GM23338 (cell line): Measurements from ENCODE around the gene ZNF492. TPM values are rescaled to one million over a fixed set of nuclear protein-coding genes. Genes with fewer than 3 reads are reported as not detected.

ENCODE experiments used
- ATAC-seq: fragments of 200-7000 bp; cut with Tn5 transposase; 3 replicates; pipeline ENCODE4 v1.9.1; 2020
- DNase-seq: peaks from one replicate; pipeline ENCODE4 v3.0.0-alpha.2; 2015; ENCODE audit warnings: low spot score
- H2AFZ ChIP-seq: fragments of 200-600 bp; sonication (generic); 2 replicates; pipeline ENCODE4 v1.8.0; 2016; ENCODE audit warnings: antibody characterized with exemption, mild to moderate bottlenecking, moderate library complexity
- H3F3A ChIP-seq: fragments of 200-600 bp; sonication (generic); replicated peaks from 2 replicates; pipeline ENCODE4 v1.8.0; 2017; ENCODE audit warnings: antibody characterized with exemption, mixed run types, low read depth
- H3K27ac ChIP-seq: fragments of 200-600 bp; sonication (generic); 2 replicates; pipeline ENCODE4 v1.6.1; 2016; ENCODE audit warnings: low read depth
- H3K27me3 ChIP-seq: fragments of 200-600 bp; sonication (generic); 2 replicates; pipeline ENCODE4 v1.8.0; 2016; ENCODE audit warnings: mild to moderate bottlenecking, mixed run types, moderate library complexity; ENCODE audit not compliant: insufficient read depth
- H3K36me3 ChIP-seq: fragments of 200-600 bp; sonication (generic); 2 replicates; pipeline ENCODE4 v1.8.0; 2016; ENCODE audit warnings: mild to moderate bottlenecking; ENCODE audit not compliant: insufficient read depth
- H3K4me1 ChIP-seq: fragments of 200-600 bp; sonication (generic); 2 replicates; pipeline ENCODE4 v1.8.0; 2016; ENCODE audit warnings: mild to moderate bottlenecking, moderate library complexity; ENCODE audit not compliant: insufficient read depth
- H3K4me2 ChIP-seq: fragments of 200-600 bp; sonication (generic); 2 replicates; pipeline ENCODE4 v1.7.1; 2017; ENCODE audit warnings: mixed run types
- H3K4me3 ChIP-seq: fragments of 200-600 bp; sonication (generic); 2 replicates; pipeline ENCODE4 v1.6.1; 2016; ENCODE audit warnings: mixed run types
- H3K79me2 ChIP-seq: fragments of 200-600 bp; sonication (generic); replicated peaks from 2 replicates; pipeline ENCODE4 v1.8.0; 2017; ENCODE audit warnings: mild to moderate bottlenecking; ENCODE audit not compliant: insufficient read depth
- H3K9me2 ChIP-seq: fragments of 200-600 bp; sonication (generic); 2 replicates; pipeline ENCODE4 v1.8.0; 2017; ENCODE audit not compliant: insufficient read depth
- H4K20me1 ChIP-seq: fragments of 200-600 bp; sonication (generic); replicated peaks from 2 replicates; pipeline ENCODE4 v1.8.0; 2017; ENCODE audit warnings: mild to moderate bottlenecking; ENCODE audit not compliant: insufficient read depth
- H3K27ac Mint-ChIP-seq: 2 replicates; pipeline ENCODE4 v1.8.0; 2020; ENCODE audit warnings: inconsistent platforms, mild to moderate bottlenecking, moderate library complexity, mixed read lengths
- H3K27me3 Mint-ChIP-seq: 3 replicates; pipeline ENCODE4 v1.8.0; 2022; ENCODE audit warnings: low read depth, mild to moderate bottlenecking, moderate library complexity, mixed read lengths, inconsistent platforms; ENCODE audit not compliant: insufficient read depth, poor library complexity
- H3K36me3 Mint-ChIP-seq: 3 replicates; pipeline ENCODE4 v1.8.0; 2021; ENCODE audit warnings: low read depth, mild to moderate bottlenecking, inconsistent platforms, moderate library complexity, mixed read lengths
- H3K4me1 Mint-ChIP-seq: 3 replicates; pipeline ENCODE4 v1.8.0; 2020; ENCODE audit warnings: mild to moderate bottlenecking, inconsistent platforms, mixed read lengths
- H3K4me3 Mint-ChIP-seq: 3 replicates; pipeline ENCODE4 v1.8.0; 2021; ENCODE audit warnings: moderate library complexity, mild to moderate bottlenecking, inconsistent platforms, mixed read lengths
- H3K9me3 Mint-ChIP-seq: 3 replicates; pipeline ENCODE4 v1.8.0; 2020; ENCODE audit warnings: moderate library complexity, mild to moderate bottlenecking, inconsistent platforms, mixed read lengths
- CREB1 ChIP-seq: fragments of 250-450 bp; sonication (Bioruptor Pico); IDR thresholded peaks from 2 replicates; pipeline ENCODE4 v1.5.0; 2020; ENCODE audit warnings: low read depth, mild to moderate bottlenecking, moderate library complexity
- CTCF ChIP-seq, 2 experiments: fragments of 200-600 bp in 1 of 2; sonication (generic) in 1 of 2; conservative IDR thresholded peaks; 2 replicates each; pipeline versions ENCODE4 v1.5.1 to v1.6.1; 2016 to 2017; ENCODE audit warnings: antibody characterized with exemption in 2 of 2, low read depth in 2 of 2, mild to moderate bottlenecking in 2 of 2, moderate library complexity in 1 of 2
- EZH2 ChIP-seq: fragments of 200-600 bp; sonication (generic); IDR thresholded peaks from one replicate; pipeline ENCODE4 v1.8.0; 2017; ENCODE audit warnings: antibody characterized with exemption, mild to moderate bottlenecking, low read depth; ENCODE audit not compliant: unreplicated experiment
- EZH2phosphoT487 ChIP-seq: fragments of 200-600 bp; sonication (generic); IDR thresholded peaks from one replicate; pipeline ENCODE4 v1.8.1; 2018; ENCODE audit warnings: antibody characterized with exemption; ENCODE audit not compliant: unreplicated experiment
- JUNB ChIP-seq: IDR thresholded peaks from one replicate; pipeline ENCODE4 v1.6.1; 2016; ENCODE audit warnings: antibody characterized with exemption; ENCODE audit not compliant: unreplicated experiment
- NANOG ChIP-seq: IDR thresholded peaks from 2 replicates; pipeline ENCODE4 v1.6.1; 2016; ENCODE audit warnings: antibody characterized with exemption, borderline replicate concordance
- POLR2AphosphoS5 ChIP-seq: IDR thresholded peaks from 2 replicates; pipeline ENCODE4 v1.6.1; 2016; ENCODE audit warnings: antibody characterized with exemption, low read depth
- STAT1 ChIP-seq: IDR thresholded peaks from one replicate; pipeline ENCODE4 v1.6.1; 2016; ENCODE audit warnings: antibody characterized with exemption; ENCODE audit not compliant: unreplicated experiment
- ZNF114 ChIP-seq: fragments of 250-450 bp; sonication (Bioruptor Pico); IDR thresholded peaks from 2 replicates; pipeline ENCODE4 v1.5.0; 2020; ENCODE audit warnings: mild to moderate bottlenecking, moderate library complexity
- ZNF331 ChIP-seq: fragments of 250-450 bp; sonication (Bioruptor Pico); IDR thresholded peaks from 2 replicates; pipeline ENCODE4 v1.5.0; 2020; ENCODE audit warnings: low read depth, mild to moderate bottlenecking, moderate library complexity
- ZNF462 ChIP-seq: fragments of 250-450 bp; sonication (Bioruptor Pico); IDR thresholded peaks from 2 replicates; pipeline ENCODE4 v1.5.0; 2020; ENCODE audit warnings: mild to moderate bottlenecking, moderate library complexity
- polyA plus RNA-seq: library from polyadenylated mRNA; unstranded; fragments of >200 nt; fragmentation: Nextera tagmentation; extraction: Ambion mirVana; gene quantifications from 2 replicates; pipeline ENCODE4 v1.2.1, GENCODE V29; 2016
- total RNA-seq: library from RNA; depleted of rRNA; stranded (reverse); fragments of >200 nt; shearing (Covaris generic); gene quantifications from 2 replicates; pipeline ENCODE4 v1.2.3, GENCODE V29; 2014
- TF ChIP-seq, protein P1 (sequence below): IDR thresholded peaks from one replicate; pipeline ENCODE4 v1.6.1; 2018; ENCODE audit warnings: antibody characterized with exemption; ENCODE audit not compliant: unreplicated experiment
- TF ChIP-seq, protein P2 (sequence below): IDR thresholded peaks from 2 replicates; pipeline ENCODE4 v1.6.1; 2016; ENCODE audit warnings: antibody characterized with exemption

The ZNF492 gene
- total and polyA plus RNA-seq, 2 experiments from 2014 or later: 0.21 to 0.26 TPM

GRCh38 chr19:22601906-22602630 lies 32.1 kb upstream of the ZNF492 start:
- peaks cover 54% of the 10 kb centered on the region for H3K36me3 Mint-ChIP-seq
- DNase-seq (no peak), ATAC-seq (no peak)
- H3K27ac Mint-ChIP-seq: no peak overlapping the region
- Histone ChIP-seq H4K20me1 (no peaks in the 10 kb centered on the region), H3K4me2 (no peak overlapping the region), H3K4me1 (no peaks in the 10 kb centered on the region), H3K4me3 (no peak overlapping the region), H3K79me2 (no peaks in the 10 kb centered on the region), H2AFZ (no peak overlapping the region), H3F3A (no peaks in the 10 kb centered on the region), H3K36me3 (no peaks in the 10 kb centered on the region), H3K27ac (no peak overlapping the region), H3K27me3 (no peaks in the 10 kb centered on the region), H3K9me2 (no peaks in the 10 kb centered on the region)
- no peak for TF ChIP-seq CREB1 (CRISPR knock-in tag)
- no peak for TF ChIP-seq STAT1
- TF ChIP-seq NANOG: no peak
- TF ChIP-seq ZNF331: no peak
- no peak for TF ChIP-seq EZH2
- TF ChIP-seq POLR2AphosphoS5: no peak
- TF ChIP-seq JUNB: no peak
- TF ChIP-seq ZNF462: no peak
- TF ChIP-seq CTCF (conservative IDR thresholded peaks at IDR 0.05; ENCODE audit: low read depth in 2 of 2): no peak
- no peak for TF ChIP-seq ZNF114
- TF ChIP-seq, protein P1, sequence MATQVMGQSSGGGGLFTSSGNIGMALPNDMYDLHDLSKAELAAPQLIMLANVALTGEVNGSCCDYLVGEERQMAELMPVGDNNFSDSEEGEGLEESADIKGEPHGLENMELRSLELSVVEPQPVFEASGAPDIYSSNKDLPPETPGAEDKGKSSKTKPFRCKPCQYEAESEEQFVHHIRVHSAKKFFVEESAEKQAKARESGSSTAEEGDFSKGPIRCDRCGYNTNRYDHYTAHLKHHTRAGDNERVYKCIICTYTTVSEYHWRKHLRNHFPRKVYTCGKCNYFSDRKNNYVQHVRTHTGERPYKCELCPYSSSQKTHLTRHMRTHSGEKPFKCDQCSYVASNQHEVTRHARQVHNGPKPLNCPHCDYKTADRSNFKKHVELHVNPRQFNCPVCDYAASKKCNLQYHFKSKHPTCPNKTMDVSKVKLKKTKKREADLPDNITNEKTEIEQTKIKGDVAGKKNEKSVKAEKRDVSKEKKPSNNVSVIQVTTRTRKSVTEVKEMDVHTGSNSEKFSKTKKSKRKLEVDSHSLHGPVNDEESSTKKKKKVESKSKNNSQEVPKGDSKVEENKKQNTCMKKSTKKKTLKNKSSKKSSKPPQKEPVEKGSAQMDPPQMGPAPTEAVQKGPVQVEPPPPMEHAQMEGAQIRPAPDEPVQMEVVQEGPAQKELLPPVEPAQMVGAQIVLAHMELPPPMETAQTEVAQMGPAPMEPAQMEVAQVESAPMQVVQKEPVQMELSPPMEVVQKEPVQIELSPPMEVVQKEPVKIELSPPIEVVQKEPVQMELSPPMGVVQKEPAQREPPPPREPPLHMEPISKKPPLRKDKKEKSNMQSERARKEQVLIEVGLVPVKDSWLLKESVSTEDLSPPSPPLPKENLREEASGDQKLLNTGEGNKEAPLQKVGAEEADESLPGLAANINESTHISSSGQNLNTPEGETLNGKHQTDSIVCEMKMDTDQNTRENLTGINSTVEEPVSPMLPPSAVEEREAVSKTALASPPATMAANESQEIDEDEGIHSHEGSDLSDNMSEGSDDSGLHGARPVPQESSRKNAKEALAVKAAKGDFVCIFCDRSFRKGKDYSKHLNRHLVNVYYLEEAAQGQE: no peak
- TF ChIP-seq, protein P2, sequence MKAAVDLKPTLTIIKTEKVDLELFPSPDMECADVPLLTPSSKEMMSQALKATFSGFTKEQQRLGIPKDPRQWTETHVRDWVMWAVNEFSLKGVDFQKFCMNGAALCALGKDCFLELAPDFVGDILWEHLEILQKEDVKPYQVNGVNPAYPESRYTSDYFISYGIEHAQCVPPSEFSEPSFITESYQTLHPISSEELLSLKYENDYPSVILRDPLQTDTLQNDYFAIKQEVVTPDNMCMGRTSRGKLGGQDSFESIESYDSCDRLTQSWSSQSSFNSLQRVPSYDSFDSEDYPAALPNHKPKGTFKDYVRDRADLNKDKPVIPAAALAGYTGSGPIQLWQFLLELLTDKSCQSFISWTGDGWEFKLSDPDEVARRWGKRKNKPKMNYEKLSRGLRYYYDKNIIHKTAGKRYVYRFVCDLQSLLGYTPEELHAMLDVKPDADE: no peak
- TF ChIP-seq EZH2phosphoT487: no peak
- H3K4me3 Mint-ChIP-seq: no peak overlapping the region
- peaks cover 95% of the 10 kb centered on the region for H3K9me3 Mint-ChIP-seq
- H3K27me3 Mint-ChIP-seq: peaks cover 7% of the 10 kb centered on the region
- no peaks in the 10 kb centered on the region for H3K4me1 Mint-ChIP-seq
